ENCODE data around the gene PPP2R2D. TPM values are rescaled to one million over a fixed set of nuclear protein-coding genes. Genes with fewer than 3 reads are reported as not detected.

The PPP2R2D gene
- total RNA-seq, 4 donors from 2014 or later = 22.4 to 33.7 (median 29.1) TPM

DNA sequence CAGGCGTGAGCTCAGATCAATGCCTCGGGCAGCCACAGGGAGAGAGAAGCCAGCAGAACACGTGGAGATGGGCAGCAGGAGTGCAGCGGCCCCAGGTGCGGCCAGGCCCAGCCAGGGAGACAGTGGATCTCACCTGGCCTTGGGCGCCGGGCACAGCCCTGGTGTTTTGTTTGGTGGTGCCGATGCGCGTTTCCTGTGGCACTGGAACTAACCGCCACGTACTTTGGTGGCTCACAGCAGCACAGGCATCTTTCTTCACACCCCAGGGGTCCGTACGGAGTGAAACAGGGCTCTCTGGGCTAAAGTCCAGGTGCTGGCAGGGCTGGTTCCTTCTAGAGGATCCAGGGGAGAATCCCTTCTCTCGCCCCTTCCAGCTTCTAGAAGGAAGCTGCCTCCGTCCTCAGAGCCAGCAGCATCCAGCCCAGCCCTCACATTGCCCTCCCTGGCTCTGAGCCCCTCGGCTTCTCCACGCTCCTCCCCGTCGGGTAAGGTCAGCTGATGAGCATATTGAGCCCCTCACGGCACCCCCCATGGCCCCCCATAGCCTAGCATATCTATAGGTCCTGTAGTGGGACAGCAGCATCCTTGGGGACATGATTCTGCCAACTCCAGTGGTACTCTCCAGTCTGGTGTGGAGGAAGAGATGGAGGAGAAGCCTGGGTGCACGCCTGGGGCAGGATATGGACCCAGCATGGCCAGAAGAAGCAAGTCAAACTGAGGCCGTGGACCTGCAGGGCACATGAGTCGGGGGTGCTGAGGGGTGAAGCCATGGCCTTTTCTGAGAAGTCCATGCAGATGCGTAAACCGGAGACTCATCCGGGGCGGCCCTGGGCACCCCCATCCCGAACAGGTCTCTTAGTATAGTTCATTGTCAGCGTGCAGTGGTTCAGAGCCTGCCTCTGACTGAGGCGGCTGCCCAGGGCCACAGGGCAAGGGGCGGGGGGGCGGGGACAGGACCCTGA lies 43.4 kb upstream of the PPP2R2D start:
- intact Hi-C loops (cut with DNase I; ENCODE audit: low total_unique reads) = no loop called here
- H3K36me3 ChIP-seq = no peaks in the 10 kb centered on the region
- H3K4me3 ChIP-seq = no peak overlapping the region
- no peaks in the 10 kb centered on the region for H3K9me3 ChIP-seq
- no peaks in the 10 kb centered on the region for H3K4me1 ChIP-seq
- TF ChIP-seq POLR2A (IDR thresholded peaks at IDR 0.05) = no peak
- no peak for TF ChIP-seq CTCF (IDR thresholded peaks at IDR 0.05 in 4 of 5, conservative IDR thresholded peaks at IDR 0.05 in 1 of 5)
- DNase-seq (no peak), ATAC-seq (no peak)
- H3K27me3 ChIP-seq = peaks cover 3 to 16% (median 11%) of the 10 kb centered on the region in 3 donors
- in situ Hi-C loops (cut with MboI; ENCODE audit: low sequenced_read_pairs in 4 of 4) = no loop called here
- no peak overlapping the region for H3K27ac ChIP-seq

- peaks cover 3 to 16% (median 11%) of the 10 kb centered on the region in 3 donors for H3K27me3 ChIP-seq
- TF ChIP-seq POLR2A (IDR thresholded peaks at IDR 0.05) = no peak
- intact Hi-C loops (cut with DNase I; ENCODE audit: low total_unique reads) (no loop called here), in situ Hi-C loops (cut with MboI; ENCODE audit: low sequenced_read_pairs in 4 of 4) (no loop called here)
- H3K4me3 ChIP-seq = no peak overlapping the region
- H3K9me3 ChIP-seq = no peaks in the 10 kb centered on the region
- no peaks in the 10 kb centered on the region for H3K4me1 ChIP-seq
- ATAC-seq (no peak), DNase-seq (no peak)
- no peak overlapping the region for H3K27ac ChIP-seq
- no peaks in the 10 kb centered on the region for H3K36me3 ChIP-seq
These were observed 42.7 kb upstream of the PPP2R2D start for GRCh38 chr10:131858118-131858515.

DNA sequence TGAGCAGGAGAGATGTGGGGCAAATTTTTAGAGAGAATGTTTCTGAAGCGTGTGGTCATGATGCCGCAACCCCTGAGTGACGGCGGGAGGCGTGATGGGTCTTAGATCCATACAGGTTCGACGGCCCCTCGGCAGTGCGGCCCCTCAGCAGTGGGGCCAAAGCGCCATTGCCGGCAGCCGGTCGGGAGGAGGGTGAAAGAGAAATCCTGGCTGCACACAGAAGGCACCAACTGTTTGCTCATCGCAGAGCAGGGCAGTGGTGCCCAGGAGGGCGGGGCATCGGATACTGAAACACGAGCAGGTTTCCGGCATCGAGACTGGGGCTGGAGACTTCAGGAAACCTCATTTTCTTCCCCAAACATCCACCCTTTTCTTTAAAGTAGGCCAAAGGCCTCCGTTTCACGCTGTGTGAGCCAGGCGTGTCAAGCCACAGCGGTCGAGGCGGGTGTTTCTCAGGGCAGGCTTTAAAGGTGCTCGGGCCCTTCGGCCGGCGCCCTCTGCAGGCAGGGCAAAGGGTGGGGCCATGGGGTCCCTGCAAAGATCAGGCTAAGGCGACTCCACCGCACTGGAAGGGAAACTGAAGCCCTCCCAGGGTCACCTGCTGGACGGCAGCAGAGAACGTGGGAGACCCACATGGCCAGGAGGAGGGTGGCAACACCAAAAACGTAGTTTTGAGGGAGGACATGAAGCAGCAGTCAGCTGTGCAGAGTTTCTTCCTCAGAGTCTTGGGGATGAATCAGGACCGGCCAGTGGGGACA lies 42.0 kb upstream of the PPP2R2D start:
- Histone ChIP-seq H3K36me3 (no peaks in the 10 kb centered on the region), H3K9me3 (no peaks in the 10 kb centered on the region), H3K4me3 (no peak overlapping the region), H3K27me3 (peaks cover 3 to 16% (median 11%) of the 10 kb centered on the region in 3 donors), H3K27ac (no peak overlapping the region), H3K4me1 (no peaks in the 10 kb centered on the region)
- DNase-seq = no peak
- in situ Hi-C loops (cut with MboI; ENCODE audit: low sequenced_read_pairs in 4 of 4) = no loop called here
- intact Hi-C loops (cut with DNase I; ENCODE audit: low total_unique reads) = no loop called here
- TF ChIP-seq POLR2A (IDR thresholded peaks at IDR 0.05) (no peak), CTCF (IDR thresholded peaks at IDR 0.05 in 4 of 5, conservative IDR thresholded peaks at IDR 0.05 in 1 of 5) (no peak)
- no peak for ATAC-seq

DNA sequence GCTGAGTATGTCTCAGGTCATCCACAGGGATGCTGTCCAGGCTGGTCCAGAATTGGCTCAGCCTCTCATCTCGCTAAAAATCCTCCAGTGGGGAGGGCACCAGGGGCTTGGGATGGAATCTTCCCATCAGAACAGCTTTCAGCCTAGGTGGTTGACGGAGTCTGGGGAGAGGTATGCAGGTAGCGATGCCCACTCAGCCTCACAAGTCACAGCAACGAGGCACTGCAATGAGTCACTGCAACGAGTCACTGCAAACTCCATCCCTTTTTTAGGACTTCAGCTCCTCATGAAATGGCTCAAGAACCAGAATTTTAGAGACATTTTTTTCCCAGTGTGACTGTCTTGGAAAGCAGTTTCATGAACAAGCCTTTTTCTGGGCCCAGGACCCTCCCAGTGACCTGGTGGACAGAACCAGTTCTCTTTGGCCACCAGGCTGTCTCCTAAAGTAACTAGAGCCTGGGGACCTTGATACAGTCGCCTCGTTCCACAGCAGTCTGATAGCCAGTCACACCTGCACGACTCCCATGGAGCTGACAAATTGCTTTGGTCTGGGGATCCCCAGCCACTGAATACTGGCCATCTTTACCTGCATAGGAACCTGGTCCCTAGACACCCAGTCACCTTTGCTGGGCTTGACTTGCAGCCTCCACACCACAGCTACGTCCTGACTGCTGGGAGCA lies 41.3 kb upstream of the PPP2R2D start:
- H3K27ac ChIP-seq = no peak overlapping the region
- DNase-seq (no peak), ATAC-seq (no peak)
- H3K4me1 ChIP-seq = no peaks in the 10 kb centered on the region
- in situ Hi-C loops (cut with MboI; ENCODE audit: low sequenced_read_pairs in 4 of 4) (no loop called here), intact Hi-C loops (cut with DNase I; ENCODE audit: low total_unique reads) (no loop called here)
- peaks cover 3 to 16% (median 11%) of the 10 kb centered on the region in 3 donors for H3K27me3 ChIP-seq
- no peaks in the 10 kb centered on the region for H3K36me3 ChIP-seq
- TF ChIP-seq POLR2A (IDR thresholded peaks at IDR 0.05) = no peak
- no peak for TF ChIP-seq CTCF (IDR thresholded peaks at IDR 0.05 in 4 of 5, conservative IDR thresholded peaks at IDR 0.05 in 1 of 5)
- no peak overlapping the region for H3K4me3 ChIP-seq
- no peaks in the 10 kb centered on the region for H3K9me3 ChIP-seq

All from gastrocnemius medialis (tissue), 4 donors.